ENCODE measurements around the gene PF4V1.

Gene PF4V1

GRCh38 chr4:73902038-73902637 lies 49.0 kb downstream of the PF4V1 start:
- DNase-seq (ENCODE audit: low read depth in 3 of 3, low spot score in 1 of 3), result no peak

DNA sequence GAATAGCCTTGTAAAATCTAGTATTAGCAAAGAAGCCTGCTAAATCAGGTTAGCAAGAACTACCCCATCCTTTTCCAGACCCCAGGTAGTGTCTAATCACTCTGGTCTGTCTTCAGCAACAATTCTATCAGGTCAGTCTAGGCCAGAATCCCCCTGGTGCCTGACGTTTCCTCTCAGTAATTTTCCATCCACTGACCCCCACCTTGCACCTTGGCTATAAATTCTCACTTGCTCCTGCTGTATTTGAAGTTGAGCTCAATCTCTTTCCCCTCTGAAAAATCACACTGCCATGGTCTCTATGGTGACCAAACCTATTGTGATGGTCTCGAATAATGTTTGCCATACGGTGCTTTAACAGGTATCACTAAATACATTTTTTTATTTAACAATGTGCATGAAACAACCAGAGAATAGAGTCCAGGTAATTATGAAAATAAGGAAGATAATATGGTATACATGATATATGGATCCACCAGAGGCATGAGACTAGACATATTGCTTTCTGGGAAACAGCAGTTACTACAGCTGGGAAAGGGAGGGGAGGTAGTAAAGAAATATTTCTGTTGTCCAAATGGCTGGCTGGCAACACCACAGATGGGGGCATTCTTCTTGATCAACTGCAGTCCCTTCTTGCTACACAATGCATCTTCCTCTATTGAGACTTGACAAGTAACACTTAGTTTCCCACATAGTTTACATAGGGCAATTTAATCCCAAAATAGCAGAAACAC lies 49.9 kb downstream of the PF4V1 start:
- no peak for DNase-seq (ENCODE audit: low read depth in 3 of 3, low spot score in 1 of 3)
